KMS-11 (cell line): ENCODE data around the gene MYNN.

ENCODE experiments used
- H2AFZ ChIP-seq: fragments of 200-600 bp; sonication (generic); 2 replicates; pipeline ENCODE4 v1.6.1; 2016; ENCODE audit warnings: antibody characterized with exemption, mixed run types, low read depth
- H3K27ac ChIP-seq: fragments of 200-600 bp; sonication (generic); 2 replicates; pipeline ENCODE4 v1.6.1; 2016; ENCODE audit warnings: mild to moderate bottlenecking, mixed run types
- H3K27me3 ChIP-seq: fragments of 200-600 bp; sonication (generic); 2 replicates; pipeline ENCODE4 v1.6.1; 2017; ENCODE audit warnings: mild to moderate bottlenecking, low read depth, mixed run types, moderate library complexity; ENCODE audit not compliant: insufficient read depth
- H3K36me3 ChIP-seq: fragments of 200-600 bp; sonication (generic); 2 replicates; pipeline ENCODE4 v1.6.1; 2017; ENCODE audit warnings: mild to moderate bottlenecking, mixed run types; ENCODE audit not compliant: insufficient read depth
- H3K4me1 ChIP-seq: fragments of 200-600 bp; sonication (generic); 2 replicates; pipeline ENCODE4 v1.6.1; 2016; ENCODE audit warnings: mild to moderate bottlenecking, low read depth, mixed run types; ENCODE audit not compliant: poor library complexity, severe bottlenecking
- H3K4me2 ChIP-seq: fragments of 200-600 bp; sonication (generic); 2 replicates; pipeline ENCODE4 v1.7.0; 2016; ENCODE audit warnings: mild to moderate bottlenecking, mixed run types
- H3K4me3 ChIP-seq: fragments of 200-600 bp; sonication (generic); IDR thresholded peaks from 2 replicates; pipeline ENCODE4 v1.6.1; 2017; ENCODE audit warnings: low read depth, low read length, mixed read lengths; ENCODE audit not compliant: insufficient read depth
- H3K79me2 ChIP-seq: fragments of 200-600 bp; sonication (generic); 2 replicates; pipeline ENCODE4 v1.6.1; 2016; ENCODE audit warnings: low read depth, mixed run types; ENCODE audit not compliant: insufficient read depth
- H3K9ac ChIP-seq: fragments of 200-600 bp; sonication (generic); 2 replicates; pipeline ENCODE4 v1.6.1; 2016; ENCODE audit warnings: mild to moderate bottlenecking, mixed run types
- H4K20me1 ChIP-seq: fragments of 200-600 bp; sonication (generic); 2 replicates; pipeline ENCODE4 v1.6.1; 2016; ENCODE audit warnings: mild to moderate bottlenecking, mixed run types; ENCODE audit not compliant: insufficient read depth
- TF ChIP-seq, protein P1 (sequence below): fragments of 200-600 bp; sonication (generic); conservative IDR thresholded peaks from 2 replicates; pipeline ENCODE4 v1.6.1; 2017; ENCODE audit warnings: low read depth, mild to moderate bottlenecking, antibody characterized with exemption, low read length, moderate library complexity, mixed read lengths

MYNN gene

DNA sequence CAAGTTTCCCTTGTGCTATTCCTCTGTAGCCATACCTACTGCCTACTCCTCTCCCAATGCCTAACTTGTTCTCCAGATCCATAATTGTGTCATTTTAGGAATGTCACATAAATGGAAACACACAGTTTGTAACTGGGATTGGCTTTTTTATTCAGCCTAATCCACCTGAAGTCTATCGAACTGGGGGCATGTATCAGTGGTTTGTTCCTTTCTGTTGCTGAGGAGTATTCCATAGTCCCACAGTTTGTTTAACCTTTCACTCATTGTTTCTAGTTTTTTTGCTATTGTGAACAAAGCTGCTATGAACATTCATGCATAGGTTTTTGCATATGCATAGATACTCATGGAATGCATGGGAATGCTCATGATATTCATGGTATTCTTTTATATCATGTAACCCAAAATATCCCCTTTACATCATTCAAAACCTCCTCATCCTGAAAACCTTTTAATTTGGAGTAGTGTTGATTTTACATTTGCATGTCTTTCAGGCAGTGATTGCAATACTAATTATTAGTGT is 65.4 kb downstream of the MYNN start:
- Histone ChIP-seq H3K4me1 (no peaks in the 10 kb centered on the region), H4K20me1 (no peaks in the 10 kb centered on the region), H3K36me3 (no peaks in the 10 kb centered on the region), H2AFZ (no peak overlapping the region), H3K27me3 (no peaks in the 10 kb centered on the region), H3K4me3 (no peak overlapping the region), H3K27ac (no peak overlapping the region), H3K79me2 (no peaks in the 10 kb centered on the region), H3K4me2 (no peak overlapping the region), H3K9ac (no peak overlapping the region)
- TF ChIP-seq, protein P1, sequence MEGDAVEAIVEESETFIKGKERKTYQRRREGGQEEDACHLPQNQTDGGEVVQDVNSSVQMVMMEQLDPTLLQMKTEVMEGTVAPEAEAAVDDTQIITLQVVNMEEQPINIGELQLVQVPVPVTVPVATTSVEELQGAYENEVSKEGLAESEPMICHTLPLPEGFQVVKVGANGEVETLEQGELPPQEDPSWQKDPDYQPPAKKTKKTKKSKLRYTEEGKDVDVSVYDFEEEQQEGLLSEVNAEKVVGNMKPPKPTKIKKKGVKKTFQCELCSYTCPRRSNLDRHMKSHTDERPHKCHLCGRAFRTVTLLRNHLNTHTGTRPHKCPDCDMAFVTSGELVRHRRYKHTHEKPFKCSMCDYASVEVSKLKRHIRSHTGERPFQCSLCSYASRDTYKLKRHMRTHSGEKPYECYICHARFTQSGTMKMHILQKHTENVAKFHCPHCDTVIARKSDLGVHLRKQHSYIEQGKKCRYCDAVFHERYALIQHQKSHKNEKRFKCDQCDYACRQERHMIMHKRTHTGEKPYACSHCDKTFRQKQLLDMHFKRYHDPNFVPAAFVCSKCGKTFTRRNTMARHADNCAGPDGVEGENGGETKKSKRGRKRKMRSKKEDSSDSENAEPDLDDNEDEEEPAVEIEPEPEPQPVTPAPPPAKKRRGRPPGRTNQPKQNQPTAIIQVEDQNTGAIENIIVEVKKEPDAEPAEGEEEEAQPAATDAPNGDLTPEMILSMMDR: no peak
